ENCODE measurements around the gene TMEM150A. TPM values are rescaled to one million over a fixed set of nuclear protein-coding genes. Genes with fewer than 3 reads are reported as not detected.

The TMEM150A gene
- 21.4 and 31.4 TPM in 2 replicates for total RNA-seq

GRCh38 chr2:85602476-85603234, at the start of gene TMEM150A:
Gene TMEM150A, minus strand, starts transcription at chr2:85602698. Its CDS starts 750 bp downstream, at chr2:85601948.

GRCh38 chr2:85611705-85612587, 9.4 kb upstream of the TMEM150A start, which contains the start of gene C2orf68:
Gene C2orf68, minus strand, starts transcription at chr2:85612066. Its CDS starts 82 bp downstream, at chr2:85611984.

DNA sequence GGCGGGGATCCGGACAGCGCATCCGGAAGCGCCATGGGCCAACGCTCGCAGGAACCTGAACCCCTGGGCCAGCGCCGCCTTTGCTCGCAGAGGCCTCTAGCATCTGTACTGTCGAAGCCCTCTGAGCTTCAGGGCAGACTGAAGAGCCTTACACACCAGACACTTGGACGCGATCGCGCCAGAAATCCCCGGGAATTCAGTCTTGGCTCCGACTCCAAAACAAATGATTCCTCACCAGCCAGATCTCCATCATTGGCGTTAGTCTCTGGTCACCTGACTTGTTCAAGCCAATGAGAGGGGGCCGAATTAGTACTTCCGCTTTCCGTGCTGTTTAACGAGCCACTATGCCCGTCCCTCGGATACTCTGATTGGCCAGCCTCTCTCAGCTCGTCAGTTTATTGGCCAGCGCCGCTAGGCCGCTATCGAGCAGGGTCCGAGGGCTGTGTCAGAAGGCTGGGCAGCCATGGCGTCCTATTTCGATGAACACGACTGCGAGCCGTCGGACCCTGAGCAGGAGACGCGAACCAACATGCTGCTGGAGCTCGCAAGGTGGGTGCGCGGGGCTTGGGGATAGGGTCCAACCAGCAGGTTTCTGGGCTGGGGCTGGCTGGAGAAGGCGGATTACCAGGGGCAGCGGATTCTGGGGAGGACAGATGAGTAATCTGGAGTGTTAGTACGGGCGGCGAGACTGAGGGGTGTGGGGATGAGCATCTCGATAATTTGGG, 7.0 kb downstream of the TMEM150A start, which contains the start of gene RNF181:
Gene RNF181, plus strand, starts transcription at position 445 of the 725 bp plus-strand sequence. Its CDS starts 19 bp downstream, at position 464.

DNA sequence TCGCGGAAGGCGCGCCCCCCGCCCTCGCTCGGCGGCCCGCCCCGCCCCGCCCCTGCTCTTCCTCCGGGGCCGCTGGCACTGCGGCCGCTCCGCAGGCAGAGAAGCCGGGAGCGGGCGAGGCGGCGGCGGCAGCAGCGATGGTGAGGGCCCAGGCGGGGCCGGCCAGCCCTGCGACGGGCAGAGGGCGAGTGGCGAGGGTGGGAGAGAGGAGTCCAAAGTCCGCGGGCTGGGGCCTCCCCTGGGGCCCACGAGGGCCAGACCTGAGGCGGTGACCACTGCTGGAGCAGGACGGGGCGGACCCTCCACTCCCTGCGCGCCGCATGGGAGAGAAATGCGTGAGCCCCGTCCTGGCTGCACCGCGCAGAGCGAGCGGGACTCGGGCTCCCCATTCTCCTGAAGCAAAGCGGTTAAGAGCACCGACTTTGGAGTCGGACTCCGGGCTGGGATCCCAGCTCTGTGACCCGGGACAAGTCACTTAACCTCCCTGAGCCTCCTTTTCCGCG, 18.1 kb downstream of the TMEM150A start, which contains the start of gene VAMP5:
Gene VAMP5, plus strand, starts transcription at position 78 of the 503 bp plus-strand sequence. Its CDS starts 60 bp downstream, at position 138.

DNA sequence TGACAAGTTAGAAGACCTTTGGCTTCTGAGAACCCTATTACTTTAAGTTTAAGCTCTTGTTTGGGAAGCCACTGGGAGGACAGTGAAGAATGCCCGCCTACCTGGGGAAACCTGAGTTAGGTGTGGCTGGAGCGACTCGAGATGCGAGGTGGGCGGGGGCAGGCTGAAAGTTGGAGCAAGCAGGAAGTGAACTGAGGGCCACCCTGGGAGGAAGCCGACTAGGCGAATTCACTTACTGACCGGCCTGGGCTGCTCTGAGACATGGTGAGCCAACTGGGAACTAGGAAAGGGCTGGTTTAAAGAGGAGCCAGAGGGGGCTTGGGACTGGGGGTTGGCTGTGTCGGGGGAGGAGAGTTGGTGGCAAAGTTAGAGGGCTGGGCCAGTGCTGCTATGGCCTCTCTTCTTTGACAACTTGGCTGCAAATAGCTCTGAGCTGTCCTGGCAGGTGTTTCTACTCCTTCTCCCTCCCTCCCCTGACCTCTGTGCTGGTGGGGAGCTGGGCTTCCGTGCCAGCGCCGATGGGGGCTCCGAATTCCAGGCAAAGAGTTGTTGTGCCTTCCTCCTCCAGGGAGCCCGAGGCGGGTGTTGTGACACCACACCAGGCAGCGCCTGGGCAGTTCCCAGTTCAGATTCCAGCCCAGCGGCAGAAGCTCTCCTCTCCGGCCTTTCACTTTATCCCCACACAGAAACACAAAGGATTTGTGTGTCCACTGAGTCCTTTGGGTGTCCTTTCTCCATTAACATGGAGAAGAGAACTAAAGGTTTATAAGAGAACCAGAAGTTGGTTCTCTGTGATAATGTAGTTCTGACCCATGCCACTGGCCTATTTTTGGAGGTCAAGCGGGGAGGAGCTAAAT, 24.9 kb downstream of the TMEM150A start, which contains the start of gene VAMP8:
Gene VAMP8, plus strand, starts transcription at position 201 of the 857 bp plus-strand sequence. Its CDS starts 61 bp downstream, at position 262.

DNA sequence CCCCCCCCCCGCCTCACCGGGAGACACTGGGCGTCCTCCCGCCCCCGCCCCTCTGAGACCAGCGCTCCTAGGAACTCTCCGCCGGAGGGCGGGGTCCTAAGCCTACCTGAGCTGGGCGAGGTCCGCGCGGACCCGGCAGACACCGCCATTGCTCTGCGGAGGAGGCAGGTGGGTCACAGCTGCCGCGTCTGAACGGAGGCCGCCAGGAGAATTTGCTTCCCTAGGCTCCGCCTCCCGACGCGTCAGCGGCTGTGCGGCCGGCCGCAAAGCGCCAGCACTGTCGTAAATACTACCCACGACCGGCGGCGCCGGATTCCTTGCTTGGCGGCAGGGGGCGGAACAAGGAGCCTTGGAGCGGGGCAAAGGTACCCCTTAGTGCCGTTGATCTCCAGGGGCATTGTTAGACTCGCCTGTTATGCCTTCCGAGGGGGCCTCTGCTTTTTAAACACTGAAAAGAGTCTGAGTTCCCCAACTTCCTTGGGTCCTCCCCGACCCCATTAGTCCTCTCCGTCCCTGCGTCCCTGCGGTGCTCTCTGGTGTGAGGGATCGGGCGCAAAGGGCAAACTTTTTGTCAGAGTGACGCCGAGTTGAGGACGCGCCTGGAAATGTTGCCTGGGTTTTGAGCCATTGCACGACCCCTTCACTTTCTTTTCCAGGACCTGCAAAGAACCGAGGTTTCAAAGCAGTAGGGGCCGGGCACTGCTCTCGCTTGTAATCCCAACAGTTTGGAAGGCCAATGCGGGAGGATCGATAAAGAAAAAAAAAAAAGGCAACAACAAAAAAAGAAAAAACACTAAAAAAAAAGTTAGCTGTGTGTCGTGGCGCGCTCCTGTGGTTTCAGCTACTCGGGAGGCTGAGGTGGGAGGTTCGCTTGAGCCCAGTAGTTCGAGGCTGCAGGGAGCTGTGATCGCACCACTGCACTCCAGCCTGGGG, 41.0 kb downstream of the TMEM150A start, which contains the start of gene GGCX:
Gene GGCX, minus strand, starts transcription at position 214 of the 933 bp plus-strand sequence. Its CDS starts 65 bp downstream, at position 149.

Other genes starting within 250 kb of the TMEM150A start
- gene RETSAT, start 248.2 kb downstream of the TMEM150A start, total RNA-seq: 44.6 and 55.8 TPM in 2 replicates
- 8.3 and 10.5 TPM in 2 replicates for gene ELMOD3, start 247.9 kb downstream of the TMEM150A start, total RNA-seq
- gene CAPG, start 192.3 kb downstream of the TMEM150A start, total RNA-seq: 23.3 and 29.4 TPM in 2 replicates
- gene SH2D6, start 184.0 kb downstream of the TMEM150A start, total RNA-seq: not detected in 2 replicates
- gene MAT2A, start 63.5 kb downstream of the TMEM150A start, total RNA-seq: 86.3 and 97.7 TPM in 2 replicates
- gene GGCX, start 41.2 kb downstream of the TMEM150A start, total RNA-seq: 46.5 and 82.5 TPM in 2 replicates
- 0.16 and 2.2 TPM in 2 replicates for gene VAMP8, start 25.1 kb downstream of the TMEM150A start, total RNA-seq
- gene VAMP5, start 18.3 kb downstream of the TMEM150A start, total RNA-seq: 30.6 and 43.5 TPM in 2 replicates
- gene RNF181, start 7.0 kb downstream of the TMEM150A start, total RNA-seq: 136 and 149 TPM in 2 replicates
- 7.4 and 11.0 TPM in 2 replicates for gene C2orf68, start 9.4 kb upstream of the TMEM150A start, total RNA-seq
- 46.2 and 46.3 TPM in 2 replicates for gene USP39, start 13.5 kb upstream of the TMEM150A start, total RNA-seq
- not detected in 2 replicates for gene SFTPB, start 65.5 kb upstream of the TMEM150A start, total RNA-seq
- not detected in 2 replicates for gene GNLY, start 91.7 kb upstream of the TMEM150A start, total RNA-seq
- 115 and 129 TPM in 2 replicates for gene ATOH8, start 151.3 kb upstream of the TMEM150A start, total RNA-seq

All from cardiac atrium fibroblast (primary cell).